GM13976 (cell line): ENCODE results near the gene SLC7A14.

Experiments
- DNase-seq: peaks from one replicate; pipeline ENCODE4 v3.0.0; 2012; ENCODE audit warnings: low spot score
- in situ Hi-C: fragments of 300-500 bp; cut with MboI; formaldehyde crosslinking; loops from one replicate; pipeline ENCODE4 v1.12.0; 2022; ENCODE audit warnings: low sequenced_read_pairs, mixed read lengths, inconsistent platforms; ENCODE audit not compliant: unreplicated experiment
- TF ChIP-seq, protein P1 (sequence below): IDR thresholded peaks from 2 replicates; pipeline ENCODE4 v1.5.1; 2012; ENCODE audit warnings: borderline replicate concordance, mild to moderate bottlenecking; ENCODE audit not compliant: insufficient read depth; ENCODE audit errors: extremely low read depth, missing control alignments, control extremely low read depth

SLC7A14 gene

DNA sequence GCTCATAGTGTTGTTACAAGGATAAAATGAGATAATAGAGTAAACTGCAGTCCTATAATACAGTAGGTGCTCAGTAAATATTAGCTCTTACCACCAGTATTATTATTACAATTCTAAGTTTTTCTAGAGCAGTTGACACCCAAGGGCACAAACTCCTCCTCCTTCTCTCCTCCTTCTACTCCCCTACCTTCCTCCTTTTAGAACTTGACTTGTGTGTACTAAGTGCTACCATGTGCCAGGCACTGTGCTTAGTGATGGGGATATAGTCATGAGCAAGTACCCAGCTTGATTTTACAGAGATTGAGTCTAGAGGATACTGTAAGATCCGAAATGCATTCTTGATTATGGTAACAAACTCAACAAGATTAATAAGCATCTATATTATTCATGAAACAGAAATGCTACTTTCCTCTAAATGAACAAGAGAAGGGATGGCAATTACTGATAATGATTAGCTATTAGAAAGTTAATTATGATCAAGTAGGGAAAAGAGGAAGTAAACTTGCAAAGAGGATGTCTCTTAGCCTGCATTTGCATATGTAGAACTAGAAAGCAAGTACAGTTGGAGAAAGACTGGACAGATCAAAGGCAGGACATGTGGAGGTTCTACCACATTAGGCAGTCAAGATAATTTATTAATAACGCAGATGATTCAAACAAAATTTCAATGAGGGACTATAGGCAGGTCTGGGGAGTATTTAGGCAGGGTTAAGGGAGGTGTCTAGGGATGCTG, 94.9 kb downstream of the SLC7A14 start:
- no peak for DNase-seq
- in situ Hi-C loops = no loop called here
- TF ChIP-seq, protein P1, sequence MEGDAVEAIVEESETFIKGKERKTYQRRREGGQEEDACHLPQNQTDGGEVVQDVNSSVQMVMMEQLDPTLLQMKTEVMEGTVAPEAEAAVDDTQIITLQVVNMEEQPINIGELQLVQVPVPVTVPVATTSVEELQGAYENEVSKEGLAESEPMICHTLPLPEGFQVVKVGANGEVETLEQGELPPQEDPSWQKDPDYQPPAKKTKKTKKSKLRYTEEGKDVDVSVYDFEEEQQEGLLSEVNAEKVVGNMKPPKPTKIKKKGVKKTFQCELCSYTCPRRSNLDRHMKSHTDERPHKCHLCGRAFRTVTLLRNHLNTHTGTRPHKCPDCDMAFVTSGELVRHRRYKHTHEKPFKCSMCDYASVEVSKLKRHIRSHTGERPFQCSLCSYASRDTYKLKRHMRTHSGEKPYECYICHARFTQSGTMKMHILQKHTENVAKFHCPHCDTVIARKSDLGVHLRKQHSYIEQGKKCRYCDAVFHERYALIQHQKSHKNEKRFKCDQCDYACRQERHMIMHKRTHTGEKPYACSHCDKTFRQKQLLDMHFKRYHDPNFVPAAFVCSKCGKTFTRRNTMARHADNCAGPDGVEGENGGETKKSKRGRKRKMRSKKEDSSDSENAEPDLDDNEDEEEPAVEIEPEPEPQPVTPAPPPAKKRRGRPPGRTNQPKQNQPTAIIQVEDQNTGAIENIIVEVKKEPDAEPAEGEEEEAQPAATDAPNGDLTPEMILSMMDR = no peak

DNA sequence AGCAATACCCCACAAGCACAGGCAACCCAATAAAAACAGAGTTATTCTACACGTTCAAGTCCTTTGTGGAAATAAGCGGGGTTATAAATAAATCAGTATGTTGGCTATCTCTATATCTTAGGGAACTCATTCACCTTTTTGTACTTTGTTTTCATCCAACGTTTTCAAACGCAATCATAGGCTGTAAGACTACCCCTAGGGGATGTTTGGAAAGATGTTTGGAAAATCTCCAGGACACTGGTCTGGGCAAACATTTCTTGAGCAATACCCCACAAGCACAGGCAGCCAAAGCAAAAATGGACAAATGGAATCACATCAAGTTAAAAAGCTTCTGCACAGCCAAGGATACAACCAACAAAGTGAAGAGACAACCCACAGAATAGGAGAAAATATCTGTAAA, 97.1 kb downstream of the SLC7A14 start:
- DNase-seq = no peak
- TF ChIP-seq, protein P1 = no peak
- in situ Hi-C loops = no loop called here

DNA sequence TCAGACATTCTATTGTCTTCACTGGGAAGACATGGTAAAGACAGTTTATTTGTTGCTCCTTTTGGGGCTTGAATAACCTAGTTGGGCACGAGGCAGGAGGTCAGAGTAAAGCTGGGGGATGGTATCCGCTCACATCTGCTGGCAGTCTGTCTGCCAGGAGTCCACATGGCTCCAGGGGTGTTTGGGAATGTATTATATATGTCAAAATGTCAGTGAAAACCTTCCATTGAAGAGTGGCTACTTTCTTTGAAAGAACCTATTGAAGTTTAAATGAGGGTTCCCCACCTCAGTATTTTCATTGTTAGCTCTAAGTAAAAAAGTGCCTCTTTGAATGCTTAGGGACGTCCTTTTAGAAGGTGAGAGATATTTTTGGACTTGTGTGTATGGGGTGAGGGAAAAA, 98.8 kb downstream of the SLC7A14 start:
- in situ Hi-C loops = no loop called here
- TF ChIP-seq, protein P1 = no peak
- DNase-seq = no peak

DNA sequence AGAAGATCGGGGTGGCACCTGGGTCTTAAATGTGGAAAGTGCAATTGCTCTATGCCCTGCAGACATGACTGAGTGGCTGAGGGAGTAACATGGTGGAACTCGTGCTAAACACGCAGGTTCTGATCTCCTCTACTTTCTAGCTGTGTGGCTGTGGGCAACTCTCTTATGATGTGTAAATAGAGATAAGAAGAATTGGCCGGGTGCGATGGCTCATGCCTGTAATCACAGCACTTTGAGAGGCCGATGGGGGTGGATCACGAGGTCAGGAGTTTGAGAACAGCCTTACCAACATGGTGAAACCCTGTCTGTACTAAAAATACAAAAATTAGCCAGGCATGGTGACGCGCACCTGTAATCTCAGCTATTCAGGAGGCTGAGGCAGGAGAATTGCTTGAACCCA, 99.5 kb downstream of the SLC7A14 start:
- in situ Hi-C loops = no loop called here
- TF ChIP-seq, protein P1 = no peak
- DNase-seq = no peak

DNA sequence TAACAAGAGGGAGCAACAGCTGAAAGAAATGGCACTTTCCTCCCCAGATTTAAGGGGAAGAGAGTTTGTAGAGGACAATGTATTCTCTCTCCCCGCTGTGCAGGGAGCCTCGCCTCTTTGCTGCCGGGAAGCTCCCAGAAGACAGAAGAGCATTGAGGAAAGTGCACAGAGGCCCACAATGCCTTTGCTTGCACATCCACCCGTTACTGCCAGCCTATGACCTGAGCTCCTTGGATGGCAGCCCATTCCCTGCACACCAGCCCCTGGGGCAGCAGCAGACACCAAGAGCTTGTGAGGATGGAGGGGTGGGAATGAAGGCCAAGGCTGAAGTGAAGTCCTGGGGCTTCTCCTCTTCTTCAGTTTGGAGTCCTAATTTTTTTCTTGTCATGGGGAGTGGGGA, 100.2 kb downstream of the SLC7A14 start:
- no peak for DNase-seq
- in situ Hi-C loops = no loop called here
- TF ChIP-seq, protein P1 = no peak

DNA sequence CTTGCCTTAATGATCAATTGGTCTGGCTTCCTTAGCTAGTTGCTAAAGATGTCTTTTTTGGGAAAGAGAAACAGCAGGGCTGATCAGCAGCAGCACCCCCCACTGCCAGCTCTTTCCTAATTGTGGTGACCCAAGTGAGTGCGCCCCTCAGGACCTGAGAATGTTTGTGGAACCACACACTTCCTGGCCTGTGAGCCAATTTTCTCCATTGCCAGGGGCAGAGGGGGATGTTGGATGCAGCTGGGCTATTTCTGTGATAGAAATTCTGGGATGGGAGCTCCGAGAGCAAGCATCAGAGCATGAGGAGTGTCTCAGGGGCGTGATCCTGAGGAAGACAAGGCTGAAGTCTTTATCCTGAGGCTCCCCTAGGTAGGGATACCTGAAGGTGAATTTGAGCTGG, 100.6 kb downstream of the SLC7A14 start:
- in situ Hi-C loops = no loop called here
- TF ChIP-seq, protein P1 = no peak
- no peak for DNase-seq
